Ovary (tissue), 3 donors: ENCODE results near the gene LRRC51.

Source experiments
- CTCF ChIP-seq, 3 donors: fragments of 450-650 bp in 2 of 3; fragments of 200-600 bp in 1 of 3; IDR thresholded peaks; one replicate each; pipeline versions ENCODE4 v1.5.1 to v1.8.0; 2016 to 2022; ENCODE audit warnings: antibody characterized with exemption in 3 of 3, mild to moderate bottlenecking in 1 of 3
- EP300 ChIP-seq: sonication (generic); formaldehyde crosslinking; IDR thresholded peaks from one replicate; pipeline ENCODE4 v1.6.1; 2017; ENCODE audit warnings: antibody characterized with exemption
- donor health status: DM: no; HTN: no; CAD: no.

GRCh38 chr11:72091292-72091691 is 10.6 kb downstream of the LRRC51 start:
- TF ChIP-seq CTCF (IDR thresholded peaks at IDR 0.05) (peak; percentile 57 to 86 (median 72)), EP300 (no peak)
